SU-DHL-6 (cell line): Measurements from ENCODE around the gene MED12L.

Source experiments
- H2AFZ ChIP-seq: fragments of 200-600 bp; sonication (generic); 2 replicates; pipeline ENCODE4 v1.6.1; 2014; ENCODE audit warnings: low read depth, mild to moderate bottlenecking, moderate library complexity, mixed read lengths, antibody characterized with exemption, low read length; ENCODE audit not compliant: severe bottlenecking
- H3F3A ChIP-seq: fragments of 200-600 bp; shearing (Covaris generic); 2 replicates; pipeline ENCODE4 v1.6.0; 2016; ENCODE audit warnings: antibody characterized with exemption, mild to moderate bottlenecking; ENCODE audit not compliant: insufficient read depth
- H3K27ac ChIP-seq: fragments of 200-600 bp; sonication (generic); 2 replicates; pipeline ENCODE4 v1.5.1; 2016; ENCODE audit warnings: low read depth, mild to moderate bottlenecking, low read length, moderate library complexity, mixed read lengths
- H3K27me3 ChIP-seq: fragments of 200-600 bp; sonication (generic), shearing (Covaris generic); 2 replicates; pipeline ENCODE4 v1.6.0; 2014; ENCODE audit warnings: mild to moderate bottlenecking, low read length
- H3K36me3 ChIP-seq: fragments of 200-600 bp; sonication (generic); 2 replicates; pipeline ENCODE4 v1.6.1; 2014; ENCODE audit warnings: mild to moderate bottlenecking, low read length, mixed read lengths
- H3K4me2 ChIP-seq: fragments of 300-600, 200-600 bp; shearing (Covaris generic), sonication (generic); 2 replicates; pipeline ENCODE4 v1.6.0; 2014; ENCODE audit warnings: low read length, low read depth, mild to moderate bottlenecking; ENCODE audit not compliant: poor library complexity, severe bottlenecking
- H3K4me3 ChIP-seq: fragments of 200-600 bp; sonication (generic); 2 replicates; pipeline ENCODE4 v1.5.1; 2014; ENCODE audit warnings: antibody characterized with exemption, low read length, mild to moderate bottlenecking, mixed read lengths; ENCODE audit not compliant: insufficient read depth, poor library complexity, severe bottlenecking
- H3K79me2 ChIP-seq: fragments of 200-600 bp; sonication (generic); 2 replicates; pipeline ENCODE4 v1.6.1; 2014; ENCODE audit warnings: mild to moderate bottlenecking, low read length, moderate library complexity; ENCODE audit not compliant: insufficient read depth
- H3K9ac ChIP-seq: fragments of 200-600 bp; sonication (generic); 2 replicates; pipeline ENCODE4 v1.7.0; 2014; ENCODE audit warnings: mild to moderate bottlenecking, low read length
- H3K9me2 ChIP-seq: fragments of 200-600 bp; sonication (generic); replicated peaks from 2 replicates; pipeline ENCODE4 v1.6.1; 2014; ENCODE audit warnings: low read length; ENCODE audit not compliant: insufficient read depth
- H3K9me3 ChIP-seq: fragments of 200-600 bp; sonication (generic); 2 replicates; pipeline ENCODE4 v1.6.1; 2014; ENCODE audit warnings: low read length, mixed read lengths; ENCODE audit not compliant: insufficient read depth
- H4K20me1 ChIP-seq: fragments of 200-600 bp; sonication (generic); 2 replicates; pipeline ENCODE4 v1.6.1; 2014; ENCODE audit warnings: low read depth, mild to moderate bottlenecking, antibody characterized with exemption, low read length, moderate library complexity, mixed read lengths
- CTCF ChIP-seq: fragments of 200-600 bp; sonication (generic); IDR thresholded peaks from one replicate; pipeline ENCODE4 v1.5.1; 2017; ENCODE audit warnings: antibody characterized with exemption, mild to moderate bottlenecking, low read length, moderate library complexity; ENCODE audit not compliant: insufficient read depth, poor library complexity, severe bottlenecking
- EZH2phosphoT487 ChIP-seq: fragments of 200-600 bp; sonication (generic), shearing (Covaris generic); conservative IDR thresholded peaks from 2 replicates; pipeline ENCODE4 v1.6.1; 2018; ENCODE audit warnings: mild to moderate bottlenecking, antibody characterized with exemption, low read length, moderate library complexity, mixed read lengths

Gene MED12L

GRCh38 chr3:151112731-151113130, 27.3 kb downstream of the MED12L start:
- no peaks in the 10 kb centered on the region for H3F3A ChIP-seq
- H3K4me2 ChIP-seq = no peak overlapping the region
- no peaks in the 10 kb centered on the region for H3K9me2 ChIP-seq
- no peaks in the 10 kb centered on the region for H3K9me3 ChIP-seq
- no peak overlapping the region for H3K27ac ChIP-seq
- no peaks in the 10 kb centered on the region for H3K27me3 ChIP-seq
- TF ChIP-seq CTCF (no peak), EZH2phosphoT487 (no peak)
- no peak overlapping the region for H2AFZ ChIP-seq
- H3K4me3 ChIP-seq = no peak overlapping the region
- H3K36me3 ChIP-seq = no peaks in the 10 kb centered on the region
- H3K9ac ChIP-seq = no peak overlapping the region
- 0 out of 2 replicates have a peak, but pooled peaks cover 14% of the 10 kb centered on the region for H4K20me1 ChIP-seq
- peaks cover 43% of the 10 kb centered on the region for H3K79me2 ChIP-seq

- Histone ChIP-seq H3K9me2 (no peaks in the 10 kb centered on the region), H2AFZ (no peak overlapping the region), H3K27ac (no peak overlapping the region), H3K9me3 (no peaks in the 10 kb centered on the region), H3K4me2 (no peak overlapping the region), H3K79me2 (peaks cover 40% of the 10 kb centered on the region), H3K9ac (no peak overlapping the region), H3K4me3 (no peak overlapping the region), H4K20me1 (0 out of 2 replicates have a peak, but pooled peaks cover 12% of the 10 kb centered on the region), H3K27me3 (no peaks in the 10 kb centered on the region), H3F3A (no peaks in the 10 kb centered on the region), H3K36me3 (no peaks in the 10 kb centered on the region)
- TF ChIP-seq EZH2phosphoT487 = no peak
Observed at GRCh38 chr3:151113343-151113742, 27.9 kb downstream of the MED12L start.

- Histone ChIP-seq H3K27ac (no peak overlapping the region), H3K27me3 (no peaks in the 10 kb centered on the region), H3K9me2 (no peaks in the 10 kb centered on the region), H3K4me3 (no peak overlapping the region), H3K9me3 (no peaks in the 10 kb centered on the region), H4K20me1 (0 out of 2 replicates have a peak, but pooled peaks cover 8% of the 10 kb centered on the region), H3K4me2 (no peak overlapping the region), H3K79me2 (peaks cover 12% of the 10 kb centered on the region), H3K9ac (no peak overlapping the region), H2AFZ (no peak overlapping the region), H3F3A (no peaks in the 10 kb centered on the region), H3K36me3 (0 out of 2 replicates have a peak, but pooled peaks cover 4% of the 10 kb centered on the region)
- TF ChIP-seq CTCF (no peak), EZH2phosphoT487 (no peak)
Observed at GRCh38 chr3:151117047-151117446, 31.6 kb downstream of the MED12L start.

GRCh38 chr3:151119188-151119587, 33.7 kb downstream of the MED12L start:
- Histone ChIP-seq H3K9me2 (no peaks in the 10 kb centered on the region), H3K9me3 (no peaks in the 10 kb centered on the region), H3F3A (no peaks in the 10 kb centered on the region), H3K4me3 (no peak overlapping the region), H4K20me1 (0 out of 2 replicates have a peak, but pooled peaks cover 4% of the 10 kb centered on the region), H2AFZ (no peak overlapping the region), H3K27me3 (no peaks in the 10 kb centered on the region), H3K36me3 (0 out of 2 replicates have a peak, but pooled peaks cover 4% of the 10 kb centered on the region), H3K27ac (no peak overlapping the region), H3K9ac (no peak overlapping the region), H3K4me2 (no peak overlapping the region), H3K79me2 (peaks cover 2% of the 10 kb centered on the region; the same call in 1 of the 2 replicates)
- no peak for TF ChIP-seq CTCF
